Ishikawa (cell line): ENCODE data around the gene AKAP10.

Source experiments
- EGR1 ChIP-seq: IDR thresholded peaks from 2 replicates; pipeline ENCODE4 v1.6.1; 2012
- RAD21 ChIP-seq: IDR thresholded peaks from 2 replicates; pipeline ENCODE4 v1.6.1; 2012; ENCODE audit warnings: low read depth
- TAF1 ChIP-seq: IDR thresholded peaks from 2 replicates; pipeline ENCODE4 v1.6.1; 2012; ENCODE audit warnings: low read depth, mild to moderate bottlenecking
- YY1 ChIP-seq: IDR thresholded peaks from 2 replicates; pipeline ENCODE4 v1.6.1; 2012; ENCODE audit warnings: low read depth
- TF ChIP-seq, protein P1 (sequence below): IDR thresholded peaks from 2 replicates; pipeline ENCODE4 v1.6.1; 2012; ENCODE audit warnings: low read depth, mild to moderate bottlenecking
- TF ChIP-seq, protein P2 (sequence below): IDR thresholded peaks from 2 replicates; pipeline ENCODE4 v1.6.1; 2012

DNA sequence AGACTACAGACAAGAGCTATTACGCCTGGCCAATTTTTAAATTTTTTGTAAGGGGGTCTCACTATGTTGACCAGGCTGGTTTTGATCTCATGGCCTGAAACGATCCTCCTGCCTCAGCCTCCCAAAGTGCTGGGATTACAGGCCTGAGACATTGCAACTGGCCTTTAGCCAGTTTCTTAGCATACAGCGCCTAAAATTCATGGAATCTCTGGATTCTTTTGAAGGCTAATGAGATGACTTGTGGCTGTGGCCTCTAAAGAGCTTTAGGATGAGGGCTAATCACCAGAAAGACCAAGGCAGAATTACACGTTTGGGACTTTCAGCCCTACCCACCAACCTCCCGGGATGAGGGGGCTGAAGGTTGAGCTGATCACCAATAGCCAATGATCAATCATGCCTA lies 34.6 kb downstream of the AKAP10 start:
- TF ChIP-seq YY1 = no peak
- TF ChIP-seq TAF1 = no peak
- TF ChIP-seq RAD21 = no peak
- TF ChIP-seq, protein P1, sequence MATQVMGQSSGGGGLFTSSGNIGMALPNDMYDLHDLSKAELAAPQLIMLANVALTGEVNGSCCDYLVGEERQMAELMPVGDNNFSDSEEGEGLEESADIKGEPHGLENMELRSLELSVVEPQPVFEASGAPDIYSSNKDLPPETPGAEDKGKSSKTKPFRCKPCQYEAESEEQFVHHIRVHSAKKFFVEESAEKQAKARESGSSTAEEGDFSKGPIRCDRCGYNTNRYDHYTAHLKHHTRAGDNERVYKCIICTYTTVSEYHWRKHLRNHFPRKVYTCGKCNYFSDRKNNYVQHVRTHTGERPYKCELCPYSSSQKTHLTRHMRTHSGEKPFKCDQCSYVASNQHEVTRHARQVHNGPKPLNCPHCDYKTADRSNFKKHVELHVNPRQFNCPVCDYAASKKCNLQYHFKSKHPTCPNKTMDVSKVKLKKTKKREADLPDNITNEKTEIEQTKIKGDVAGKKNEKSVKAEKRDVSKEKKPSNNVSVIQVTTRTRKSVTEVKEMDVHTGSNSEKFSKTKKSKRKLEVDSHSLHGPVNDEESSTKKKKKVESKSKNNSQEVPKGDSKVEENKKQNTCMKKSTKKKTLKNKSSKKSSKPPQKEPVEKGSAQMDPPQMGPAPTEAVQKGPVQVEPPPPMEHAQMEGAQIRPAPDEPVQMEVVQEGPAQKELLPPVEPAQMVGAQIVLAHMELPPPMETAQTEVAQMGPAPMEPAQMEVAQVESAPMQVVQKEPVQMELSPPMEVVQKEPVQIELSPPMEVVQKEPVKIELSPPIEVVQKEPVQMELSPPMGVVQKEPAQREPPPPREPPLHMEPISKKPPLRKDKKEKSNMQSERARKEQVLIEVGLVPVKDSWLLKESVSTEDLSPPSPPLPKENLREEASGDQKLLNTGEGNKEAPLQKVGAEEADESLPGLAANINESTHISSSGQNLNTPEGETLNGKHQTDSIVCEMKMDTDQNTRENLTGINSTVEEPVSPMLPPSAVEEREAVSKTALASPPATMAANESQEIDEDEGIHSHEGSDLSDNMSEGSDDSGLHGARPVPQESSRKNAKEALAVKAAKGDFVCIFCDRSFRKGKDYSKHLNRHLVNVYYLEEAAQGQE = no peak
- TF ChIP-seq, protein P2, sequence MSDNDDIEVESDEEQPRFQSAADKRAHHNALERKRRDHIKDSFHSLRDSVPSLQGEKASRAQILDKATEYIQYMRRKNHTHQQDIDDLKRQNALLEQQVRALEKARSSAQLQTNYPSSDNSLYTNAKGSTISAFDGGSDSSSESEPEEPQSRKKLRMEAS = no peak
- no peak for TF ChIP-seq EGR1
